PC-9 (cell line): ENCODE data around the gene FGF14.

Source experiments
- CTCF ChIP-seq: fragments of 200-600 bp; sonication (generic); conservative IDR thresholded peaks from 2 replicates; pipeline ENCODE4 v1.6.1; 2017; ENCODE audit warnings: mixed run types, antibody characterized with exemption, mild to moderate bottlenecking, moderate library complexity
- EZH2 ChIP-seq: fragments of 200-600 bp; sonication (generic); IDR thresholded peaks from 2 replicates; pipeline ENCODE4 v1.8.0; 2017; ENCODE audit warnings: antibody characterized with exemption, low read depth

- TF ChIP-seq CTCF (no peak), EZH2 (no peak)
Observed at GRCh38 chr13:102142473-102142826, 259.4 kb downstream of the FGF14 start.
